Stimulated activated effector memory CD8-positive, alpha-beta T cell treated with anti-CD3 and anti-CD28 coated beads, Interleukin-12 subunit alpha, Interleukin-12 subunit beta, amount 100 ng/mL, for 72 hours (primary cell): ENCODE results near the gene AMFR.

ENCODE experiments used
- ATAC-seq: fragments of 150-1000 bp; cut with Tn5 transposase; 2 replicates; pipeline ENCODE4 v1.10.0; 2021
- DNase-seq, 2 donors: peaks; one replicate each; pipeline ENCODE4 v3.0.0; 2021 to 2022; ENCODE audit warnings: low spot score in 2 of 2
- H3K27ac Mint-ChIP-seq: one replicate; pipeline ENCODE4 v1.8.0; 2022; ENCODE audit warnings: mild to moderate bottlenecking, mixed read lengths
- H3K36me3 Mint-ChIP-seq: one replicate; pipeline ENCODE4 v1.8.0; 2022; ENCODE audit warnings: mild to moderate bottlenecking, mixed read lengths
- H3K4me1 Mint-ChIP-seq: one replicate; pipeline ENCODE4 v1.8.0; 2022; ENCODE audit warnings: mixed read lengths
- H3K4me3 Mint-ChIP-seq: one replicate; pipeline ENCODE4 v1.8.0; 2022; ENCODE audit warnings: mild to moderate bottlenecking, mixed read lengths
- H3K9me3 Mint-ChIP-seq: one replicate; pipeline ENCODE4 v1.8.0; 2022; ENCODE audit warnings: mixed read lengths

AMFR gene

DNA sequence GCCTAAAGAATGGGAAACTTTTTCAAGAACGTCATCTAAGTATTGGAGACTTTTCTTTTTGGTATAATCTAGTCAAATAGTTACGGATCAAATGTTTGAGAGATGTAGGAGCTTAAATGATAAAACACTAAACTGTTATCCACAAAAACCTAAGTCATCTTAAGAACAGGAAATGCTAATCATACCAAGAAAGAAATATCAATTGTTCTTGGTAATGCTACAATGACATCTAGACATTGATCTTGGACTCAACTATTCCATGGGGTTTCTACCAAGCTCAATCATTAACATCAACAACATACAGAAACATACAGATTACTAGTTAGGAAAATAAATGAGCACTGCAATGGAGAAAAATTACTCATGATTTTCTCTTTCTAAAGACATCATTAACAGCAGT is 21.9 kb upstream of the AMFR start:
- ATAC-seq (peak; percentile 30), DNase-seq (no peak)
- Mint-ChIP-seq H3K9me3 (no peaks in the 10 kb centered on the region), H3K4me3 (peak overlapping the region; percentile 89), H3K4me1 (peaks cover 41% of the 10 kb centered on the region), H3K36me3 (peaks cover 89% of the 10 kb centered on the region), H3K27ac (peak overlapping the region; percentile 86)

GRCh38 chr16:56438038-56438437 is 12.7 kb upstream of the AMFR start:
- Mint-ChIP-seq H3K9me3 (no peaks in the 10 kb centered on the region), H3K4me1 (peaks cover 13% of the 10 kb centered on the region), H3K27ac (no peak overlapping the region), H3K4me3 (no peak overlapping the region), H3K36me3 (peaks cover 97% of the 10 kb centered on the region)
- DNase-seq (no peak), ATAC-seq (no peak)

- peaks cover 97% of the 10 kb centered on the region for H3K36me3 Mint-ChIP-seq
- no peaks in the 10 kb centered on the region for H3K9me3 Mint-ChIP-seq
- H3K4me1 Mint-ChIP-seq: peaks cover 7% of the 10 kb centered on the region
- no peak for ATAC-seq
- peak overlapping the region; percentile 36 for H3K27ac Mint-ChIP-seq
- DNase-seq: no peak
- H3K4me3 Mint-ChIP-seq: no peak overlapping the region
These were observed 10.9 kb upstream of the AMFR start for GRCh38 chr16:56436258-56436657.

- Mint-ChIP-seq H3K36me3 (peaks cover 41% of the 10 kb centered on the region), H3K4me1 (peaks cover 20% of the 10 kb centered on the region), H3K27ac (peak overlapping the region; percentile 29), H3K9me3 (no peaks in the 10 kb centered on the region), H3K4me3 (no peak overlapping the region)
- ATAC-seq (peak; percentile 29), DNase-seq (no peak)
These were observed 2.7 kb upstream of the AMFR start for GRCh38 chr16:56428091-56428490.

- Mint-ChIP-seq H3K36me3 (peaks cover 26% of the 10 kb centered on the region), H3K4me3 (peak overlapping the region; percentile 87), H3K4me1 (peaks cover 35% of the 10 kb centered on the region), H3K27ac (no peak overlapping the region), H3K9me3 (no peaks in the 10 kb centered on the region)
- no peak for ATAC-seq
- no peak for DNase-seq
These were observed 1.2 kb upstream of the AMFR start for GRCh38 chr16:56426585-56426984.

GRCh38 chr16:56424791-56425438 is 430 bp downstream of the AMFR start:
- DNase-seq: peak; percentile 18 to 77

GRCh38 chr16:56424404-56424764 is 961 bp downstream of the AMFR start:
- peaks cover 47% of the 10 kb centered on the region for H3K4me1 Mint-ChIP-seq
- DNase-seq: no peak
- peaks cover 4% of the 10 kb centered on the region for H3K36me3 Mint-ChIP-seq
- H3K4me3 Mint-ChIP-seq: peak overlapping the region; percentile 87
- H3K27ac Mint-ChIP-seq: peak overlapping the region; percentile 87
- no peak for ATAC-seq
- no peaks in the 10 kb centered on the region for H3K9me3 Mint-ChIP-seq

More at GRCh38 chr16:56424791-56425438, 430 bp downstream of the AMFR start:
- Mint-ChIP-seq H3K9me3 (no peaks in the 10 kb centered on the region), H3K4me3 (peak overlapping the region; percentile 87), H3K4me1 (peaks cover 47% of the 10 kb centered on the region), H3K27ac (peak overlapping the region; percentile 87), H3K36me3 (peaks cover 9% of the 10 kb centered on the region)
- ATAC-seq: peak; percentile 69

GRCh38 chr16:56423584-56424403 is 1.6 kb downstream of the AMFR start:
- ATAC-seq: no peak
- Mint-ChIP-seq H3K4me3 (peak overlapping the region; percentile 87), H3K27ac (peak overlapping the region; percentile 87), H3K36me3 (no peaks in the 10 kb centered on the region), H3K9me3 (no peaks in the 10 kb centered on the region), H3K4me1 (peaks cover 47% of the 10 kb centered on the region)
- no peak for DNase-seq

DNA sequence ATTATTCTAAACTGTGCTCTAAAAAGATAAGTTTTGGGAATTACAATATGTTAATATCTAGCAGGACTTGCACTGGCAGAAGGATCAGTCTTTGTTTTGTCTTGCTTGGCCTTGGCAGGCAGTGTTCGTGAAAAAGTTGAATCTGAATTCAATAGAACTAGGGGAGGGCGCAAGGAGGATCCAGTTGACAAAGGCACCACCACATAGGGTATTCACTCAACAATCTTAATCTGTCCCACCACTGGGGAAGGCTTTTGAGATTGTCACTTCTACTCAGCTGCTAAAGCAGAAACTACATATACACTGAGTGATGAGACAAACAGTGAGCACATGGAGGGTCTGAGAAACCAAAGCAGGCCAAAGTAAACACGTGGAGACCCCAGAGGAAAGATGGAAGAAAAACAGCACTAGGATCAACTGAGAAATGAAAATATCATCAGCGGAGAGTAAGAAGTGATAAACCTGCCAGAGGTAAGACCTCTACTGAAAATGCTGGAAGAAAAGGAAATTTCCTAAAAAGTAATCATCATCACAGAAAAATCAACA is 2.4 kb downstream of the AMFR start:
- no peak for DNase-seq
- no peaks in the 10 kb centered on the region for H3K9me3 Mint-ChIP-seq
- H3K4me3 Mint-ChIP-seq: peak overlapping the region; percentile 87
- no peaks in the 10 kb centered on the region for H3K36me3 Mint-ChIP-seq
- ATAC-seq: no peak
- peak overlapping the region; percentile 1 for H3K27ac Mint-ChIP-seq
- peaks cover 47% of the 10 kb centered on the region for H3K4me1 Mint-ChIP-seq

DNA sequence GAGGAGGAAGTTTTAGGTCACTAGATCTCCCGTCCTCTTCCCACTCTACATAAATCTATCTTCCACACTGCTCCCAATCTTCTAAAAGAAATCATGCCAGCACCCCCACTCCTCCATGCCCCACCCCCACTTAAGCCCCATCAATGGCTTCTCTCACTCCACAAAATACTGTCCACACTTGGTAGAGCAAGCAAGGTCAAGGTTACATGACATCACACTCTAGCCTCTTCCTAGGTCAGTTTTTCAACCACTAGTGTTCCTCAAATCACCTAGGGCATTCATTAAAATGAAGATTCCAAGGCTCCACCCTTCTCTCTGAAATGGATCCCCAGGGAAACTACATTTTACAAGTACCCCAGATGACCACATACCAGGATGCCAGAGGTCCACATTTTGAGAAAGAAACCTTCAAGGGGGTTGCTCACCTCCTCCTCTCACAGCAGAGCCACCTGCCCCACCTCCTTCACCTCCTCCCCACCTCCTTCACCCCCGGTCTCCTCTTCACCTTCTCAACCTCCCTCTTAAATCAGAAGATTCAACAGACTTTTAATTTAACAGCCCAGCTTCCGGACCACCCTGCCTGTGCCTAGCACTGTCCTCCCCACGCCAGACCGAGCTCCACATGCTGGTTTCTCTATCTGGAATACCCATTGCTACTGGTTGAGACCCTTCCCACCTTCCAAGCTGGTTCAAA is 3.2 kb downstream of the AMFR start:
- Mint-ChIP-seq H3K9me3 (no peaks in the 10 kb centered on the region), H3K36me3 (no peaks in the 10 kb centered on the region), H3K27ac (peak overlapping the region; percentile 1), H3K4me3 (peak overlapping the region; percentile 87), H3K4me1 (peaks cover 47% of the 10 kb centered on the region)
- ATAC-seq (no peak), DNase-seq (no peak)

DNA sequence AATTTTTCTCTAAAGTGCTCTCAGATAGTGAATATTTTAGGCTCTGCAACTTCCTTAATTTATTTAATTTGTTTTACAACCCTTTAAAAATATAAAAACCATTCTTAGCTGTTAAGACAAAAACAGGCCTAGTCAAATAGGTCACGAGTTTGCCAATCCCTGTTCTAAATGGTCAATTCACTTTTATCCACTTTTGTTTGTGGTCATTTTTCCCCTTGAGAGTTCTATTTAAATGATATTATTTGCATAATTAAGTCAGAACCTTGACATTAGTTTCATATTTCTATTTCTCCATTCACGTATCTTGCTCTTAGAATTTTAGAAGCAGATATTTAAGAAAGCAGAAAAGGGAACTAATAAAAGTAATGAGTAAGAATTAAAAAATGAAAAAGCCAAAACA is 4.0 kb downstream of the AMFR start:
- Mint-ChIP-seq H3K9me3 (no peaks in the 10 kb centered on the region), H3K36me3 (no peaks in the 10 kb centered on the region), H3K4me1 (peaks cover 47% of the 10 kb centered on the region), H3K4me3 (no peak overlapping the region), H3K27ac (peak overlapping the region; percentile 1)
- no peak for ATAC-seq
- DNase-seq: no peak

GRCh38 chr16:56420613-56421012 is 4.7 kb downstream of the AMFR start:
- no peak for ATAC-seq
- H3K4me3 Mint-ChIP-seq: no peak overlapping the region
- H3K4me1 Mint-ChIP-seq: peaks cover 42% of the 10 kb centered on the region
- no peaks in the 10 kb centered on the region for H3K9me3 Mint-ChIP-seq
- H3K27ac Mint-ChIP-seq: no peak overlapping the region
- DNase-seq: no peak
- no peaks in the 10 kb centered on the region for H3K36me3 Mint-ChIP-seq

DNA sequence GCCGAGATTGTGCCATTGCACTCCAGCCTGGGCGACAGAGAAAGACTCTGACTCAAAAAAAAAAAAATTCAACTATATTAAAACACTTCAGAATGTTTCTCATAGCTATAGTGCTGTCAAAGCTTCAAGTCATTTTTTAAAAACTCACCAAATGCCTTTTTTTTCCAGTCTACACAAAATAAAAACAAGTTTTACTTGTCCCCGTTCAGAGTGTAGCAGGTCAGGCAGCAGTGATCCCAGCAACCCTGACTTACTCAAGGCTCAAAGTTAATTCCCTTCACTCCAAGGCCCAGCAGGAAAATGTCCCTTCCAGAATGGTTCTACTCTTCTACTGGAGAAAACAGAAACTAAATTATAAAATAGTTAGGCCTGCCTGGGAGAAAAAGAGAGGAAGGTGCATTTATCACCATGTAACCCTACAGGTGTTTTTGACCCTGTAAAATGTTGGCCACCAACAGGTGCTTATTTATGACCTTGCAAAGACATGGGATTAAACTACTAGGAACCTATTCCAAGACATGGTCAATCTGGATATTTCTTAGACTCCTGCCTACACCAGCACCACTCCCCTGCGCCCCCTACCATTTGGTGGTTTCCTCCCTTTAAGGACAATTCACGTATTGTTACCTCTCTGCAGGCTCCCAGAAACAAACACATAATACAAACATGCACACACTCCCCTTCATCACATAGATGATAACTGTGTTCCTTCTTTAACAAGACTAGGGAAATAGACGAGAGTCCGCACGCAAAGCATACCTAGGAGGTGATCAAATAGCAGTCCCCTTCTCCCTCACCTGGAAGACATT is 5.4 kb downstream of the AMFR start:
- H3K27ac Mint-ChIP-seq: no peak overlapping the region
- no peak for DNase-seq
- H3K9me3 Mint-ChIP-seq: no peaks in the 10 kb centered on the region
- ATAC-seq: no peak
- H3K36me3 Mint-ChIP-seq: no peaks in the 10 kb centered on the region
- H3K4me1 Mint-ChIP-seq: peaks cover 42% of the 10 kb centered on the region
- H3K4me3 Mint-ChIP-seq: no peak overlapping the region

DNA sequence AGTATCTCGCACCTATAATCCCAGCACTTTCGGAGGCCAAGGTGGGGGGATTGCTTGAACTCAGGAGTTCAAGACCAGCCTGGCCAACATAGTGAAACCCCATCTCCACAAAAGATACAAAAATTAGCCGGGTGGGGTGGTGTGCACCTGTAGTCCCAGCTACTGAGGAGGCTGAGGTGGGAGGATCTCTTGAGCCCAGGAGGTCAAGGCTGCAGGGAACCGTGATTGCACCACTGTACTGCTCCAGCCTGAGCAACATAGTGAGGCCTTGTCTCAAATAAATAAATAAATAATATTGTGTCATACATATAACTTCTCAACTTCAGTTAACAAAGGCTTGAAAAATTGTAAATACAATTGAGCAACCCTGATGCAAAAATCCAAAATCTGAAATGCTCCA is 8.2 kb downstream of the AMFR start:
- no peaks in the 10 kb centered on the region for H3K9me3 Mint-ChIP-seq
- no peak for DNase-seq
- peaks cover 18% of the 10 kb centered on the region for H3K4me1 Mint-ChIP-seq
- H3K27ac Mint-ChIP-seq: no peak overlapping the region
- no peak for ATAC-seq
- H3K4me3 Mint-ChIP-seq: no peak overlapping the region
- H3K36me3 Mint-ChIP-seq: peaks cover 22% of the 10 kb centered on the region

DNA sequence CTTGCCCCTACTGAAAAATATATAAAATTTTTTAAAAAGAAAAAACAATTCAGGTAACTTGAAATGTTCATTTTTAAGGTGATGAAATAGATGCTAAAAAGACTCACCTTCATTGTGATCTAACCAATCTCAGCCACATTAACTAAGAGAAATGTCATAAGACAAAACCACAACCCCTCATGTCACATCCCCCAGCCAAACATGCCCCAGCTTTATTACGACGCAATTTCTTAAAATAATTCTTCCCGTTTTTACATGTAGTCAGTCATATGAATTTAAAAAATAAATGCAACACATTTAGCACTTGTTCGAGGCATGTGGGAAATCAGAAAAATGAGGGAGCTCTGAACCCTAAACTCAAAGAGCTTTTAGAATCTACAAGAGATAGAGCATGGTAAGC is 9.5 kb downstream of the AMFR start:
- DNase-seq (no peak), ATAC-seq (no peak)
- Mint-ChIP-seq H3K27ac (no peak overlapping the region), H3K4me1 (peaks cover 9% of the 10 kb centered on the region), H3K36me3 (peaks cover 34% of the 10 kb centered on the region), H3K9me3 (no peaks in the 10 kb centered on the region), H3K4me3 (no peak overlapping the region)
